HG03460 (cell line): ENCODE results near the gene SHROOM1.
"Not testable (repeated sequence)": the region's sequence is repeated elsewhere in the genome, so short reads cannot be mapped to it uniquely, and the experiment has no call there.

Experiments
- ATAC-seq: cut with Tn5 transposase; IDR thresholded peaks from one replicate; pipeline ENCODE4 v1.9.1; 2021; ENCODE audit not compliant: unreplicated experiment

SHROOM1 gene

DNA sequence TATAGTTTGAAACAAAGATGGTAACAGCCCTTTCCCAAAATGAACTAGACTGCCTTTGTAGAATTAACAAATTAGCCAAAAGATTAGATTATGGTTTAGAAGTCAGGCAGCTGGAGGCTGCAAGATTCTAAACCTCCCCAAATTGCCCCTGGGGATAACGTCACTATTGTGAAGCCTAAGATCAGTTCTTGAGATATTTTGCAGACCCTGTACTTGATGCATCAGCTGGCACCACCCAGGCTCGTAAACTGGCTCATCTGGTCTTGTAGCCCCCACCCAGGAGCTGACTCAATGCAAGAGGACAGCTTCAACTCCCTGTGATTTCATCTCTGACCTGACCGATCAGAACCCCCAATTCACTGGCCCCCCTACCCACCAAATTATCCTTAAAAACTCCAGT, 21.6 kb downstream of the SHROOM1 start:
- ATAC-seq = no peak

DNA sequence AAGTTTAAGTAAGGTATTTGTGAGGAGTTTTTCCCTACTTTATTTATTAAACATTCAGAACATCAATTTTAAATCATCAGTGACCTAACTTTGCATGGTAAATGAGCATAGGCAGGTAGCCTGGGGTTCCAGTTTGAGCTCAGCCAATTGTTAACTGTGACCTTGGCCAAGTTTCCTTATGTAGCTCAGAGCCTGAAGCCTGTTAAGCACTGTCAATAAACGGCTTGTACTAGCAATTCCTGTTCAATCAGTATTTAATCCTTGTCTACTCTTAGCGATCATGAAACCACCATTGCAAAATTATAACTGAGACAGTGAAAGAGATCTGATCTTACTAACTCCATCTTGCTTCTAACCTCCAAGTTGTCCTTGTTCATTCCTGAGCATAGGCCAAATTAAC, 22.0 kb downstream of the SHROOM1 start:
- no peak for ATAC-seq

DNA sequence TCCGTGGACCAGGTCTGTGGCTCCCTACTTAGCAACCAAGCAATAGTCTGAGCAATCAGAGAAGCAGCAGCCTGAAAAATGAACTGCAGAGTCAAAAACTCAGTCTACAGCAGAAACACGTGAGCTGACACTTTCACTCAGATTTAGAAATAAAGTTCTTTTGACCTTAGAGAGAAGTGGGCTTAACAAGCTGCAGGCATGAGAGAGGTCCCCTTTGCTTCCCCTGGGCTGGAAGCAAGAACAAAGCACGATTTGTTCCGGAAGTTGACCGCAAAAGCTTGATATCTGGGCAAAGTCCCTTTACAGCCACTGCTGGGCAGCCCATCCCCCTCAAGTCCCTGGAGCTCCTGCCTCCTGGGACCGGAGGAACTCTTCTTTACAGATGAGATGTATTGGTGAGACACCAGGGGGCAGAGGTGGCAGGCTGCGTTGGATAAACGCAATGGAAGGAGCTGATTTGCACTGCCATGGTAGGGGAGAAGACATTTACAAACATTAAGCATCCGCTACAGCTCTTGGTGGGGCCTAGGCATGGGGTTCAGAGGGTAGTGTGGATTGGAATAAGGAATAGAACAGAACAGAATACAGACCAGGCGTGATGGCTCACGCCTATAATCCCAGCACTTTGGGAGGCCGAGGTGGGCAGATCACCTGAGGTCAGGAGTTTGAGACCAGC, 23.1 kb downstream of the SHROOM1 start:
- ATAC-seq = no peak

DNA sequence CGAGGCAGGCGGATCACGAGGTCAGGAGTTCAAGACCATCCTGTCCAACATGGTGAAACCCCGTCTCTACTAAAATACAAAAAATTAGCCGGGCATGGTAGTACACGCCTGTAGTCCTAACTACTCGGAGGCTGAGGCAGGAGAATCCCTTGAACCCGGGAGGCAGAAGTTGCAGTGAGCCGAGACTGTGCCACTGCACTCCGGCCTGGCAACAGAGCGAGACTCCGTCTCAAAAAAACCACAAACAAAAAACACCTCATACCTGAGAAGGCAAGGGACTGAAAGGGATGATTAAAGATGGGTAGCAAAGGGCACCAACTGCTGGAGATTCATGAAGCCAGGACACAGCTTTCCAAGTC, 23.7 kb downstream of the SHROOM1 start:
- not testable (repeated sequence) for ATAC-seq

DNA sequence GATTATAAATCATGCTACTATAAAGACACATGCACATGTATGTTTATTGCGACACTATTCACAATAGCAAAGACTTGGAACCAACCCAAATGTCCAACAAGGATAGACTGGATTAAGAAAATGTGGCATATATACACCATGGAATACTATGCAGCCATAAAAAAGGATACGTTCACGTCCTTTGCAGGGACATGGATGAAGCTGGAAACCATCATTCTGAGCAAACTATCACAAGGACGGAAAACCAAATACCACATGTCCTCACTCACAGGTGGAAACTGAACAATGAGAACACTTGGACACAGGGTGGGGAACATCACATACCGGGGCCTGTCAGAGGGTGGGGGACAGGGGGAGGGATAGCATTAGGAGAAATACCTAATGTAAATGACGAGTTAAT, 24.6 kb downstream of the SHROOM1 start:
- not testable (repeated sequence) for ATAC-seq

DNA sequence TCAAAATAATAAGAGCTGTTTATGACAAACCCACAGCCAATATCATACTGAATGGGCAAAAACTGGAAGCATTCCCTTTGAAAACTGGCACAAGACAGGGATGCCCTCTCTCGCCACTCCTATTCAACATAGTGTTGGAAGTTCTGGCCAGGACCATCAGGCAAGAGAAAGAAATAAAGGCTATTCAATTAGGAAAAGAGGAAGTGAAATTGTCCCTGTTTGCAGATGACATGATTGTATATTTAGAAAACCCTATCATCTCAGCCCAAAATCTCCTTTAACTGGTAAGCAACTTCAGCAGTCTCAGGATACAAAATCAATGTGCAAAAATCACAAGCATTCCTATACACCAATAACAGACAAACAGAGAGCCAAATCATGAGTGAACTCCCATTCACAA, 26.2 kb downstream of the SHROOM1 start:
- not testable (repeated sequence) for ATAC-seq

DNA sequence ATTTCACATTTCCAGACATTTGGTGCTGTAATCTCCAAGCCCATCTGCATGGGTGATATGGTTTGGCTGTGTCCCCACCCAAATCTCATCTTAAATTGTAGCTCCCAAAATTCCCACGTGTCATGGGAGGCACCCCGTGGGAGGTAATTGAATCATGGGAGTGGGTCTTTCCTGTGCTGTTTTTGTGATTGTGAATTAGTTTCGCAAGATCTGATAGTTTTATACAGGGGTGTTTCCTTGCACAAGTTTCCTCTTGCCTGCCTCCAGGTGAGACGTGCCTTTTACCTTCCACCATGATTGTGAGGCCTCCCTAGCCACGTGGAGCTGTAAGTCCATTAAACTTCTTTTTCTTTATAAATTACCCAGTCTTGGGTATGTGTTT, 27.8 kb downstream of the SHROOM1 start:
- ATAC-seq = not testable (repeated sequence)

DNA sequence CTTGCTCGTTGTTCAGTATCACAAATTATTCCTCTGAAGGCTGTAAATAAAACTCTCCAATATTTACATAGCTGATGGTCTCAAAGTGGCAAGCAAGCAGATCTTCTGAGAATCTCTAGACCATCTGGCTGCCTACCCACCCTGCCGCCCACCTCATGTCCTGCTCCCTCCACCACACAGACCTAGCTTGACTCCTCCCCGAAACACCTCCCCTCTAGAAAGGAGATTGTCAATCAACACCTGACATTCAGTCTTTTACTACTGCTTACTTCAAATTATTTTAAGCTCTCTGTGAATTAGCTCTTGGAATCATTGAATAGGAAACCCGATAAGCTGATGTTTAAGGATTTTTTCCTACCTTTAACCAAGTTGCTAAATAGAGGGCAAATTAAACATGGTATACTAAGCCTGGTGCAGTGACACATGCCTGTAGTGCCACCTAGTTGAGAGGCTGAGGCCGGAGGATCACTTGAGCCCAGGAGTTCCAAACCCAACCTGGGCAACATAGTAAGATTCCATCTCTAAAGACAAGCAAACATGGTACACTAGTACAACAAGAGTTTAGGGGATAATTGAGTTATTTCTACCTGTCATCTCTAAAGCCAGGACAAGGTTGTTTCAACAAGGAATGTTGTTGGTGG, 28.3 kb downstream of the SHROOM1 start:
- ATAC-seq = no peak

DNA sequence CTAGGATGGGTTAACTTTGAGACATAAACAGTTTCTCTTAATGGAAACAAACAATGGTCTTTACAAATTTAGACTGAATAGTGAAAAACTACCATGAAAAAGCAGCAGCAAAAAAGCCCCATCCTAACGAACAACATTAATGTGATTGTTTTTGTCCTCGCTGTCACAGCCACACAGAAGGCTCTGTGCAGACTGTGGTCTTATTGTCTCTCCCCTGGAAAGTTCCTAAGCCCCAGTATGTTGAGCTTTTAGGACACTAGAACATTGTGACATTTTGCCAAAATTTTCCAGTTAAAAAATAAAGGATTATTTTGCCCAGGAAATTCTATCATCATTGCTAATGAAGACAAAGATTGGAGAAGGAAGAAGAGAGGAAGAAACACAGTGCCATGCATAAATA, 29.9 kb downstream of the SHROOM1 start:
- ATAC-seq = no peak

DNA sequence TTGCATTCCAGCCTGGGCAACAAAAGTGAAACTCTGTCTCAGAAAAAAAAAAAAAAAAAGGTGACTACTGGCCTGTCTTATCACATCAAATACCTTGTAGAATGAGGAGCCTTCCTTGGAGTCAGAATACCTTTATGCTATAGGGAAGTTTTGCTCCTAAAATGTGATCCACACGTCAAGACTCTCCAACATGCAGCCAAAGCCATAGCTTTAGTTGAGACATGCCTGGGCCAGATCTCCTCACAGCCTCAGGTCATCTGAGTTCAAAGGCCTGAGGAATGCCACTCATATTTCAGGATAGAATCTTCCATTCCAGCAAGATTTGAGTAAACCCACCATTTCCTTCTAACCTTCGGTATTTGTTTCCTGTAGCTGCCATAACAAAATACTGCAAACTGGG, 31.1 kb downstream of the SHROOM1 start:
- no peak for ATAC-seq

DNA sequence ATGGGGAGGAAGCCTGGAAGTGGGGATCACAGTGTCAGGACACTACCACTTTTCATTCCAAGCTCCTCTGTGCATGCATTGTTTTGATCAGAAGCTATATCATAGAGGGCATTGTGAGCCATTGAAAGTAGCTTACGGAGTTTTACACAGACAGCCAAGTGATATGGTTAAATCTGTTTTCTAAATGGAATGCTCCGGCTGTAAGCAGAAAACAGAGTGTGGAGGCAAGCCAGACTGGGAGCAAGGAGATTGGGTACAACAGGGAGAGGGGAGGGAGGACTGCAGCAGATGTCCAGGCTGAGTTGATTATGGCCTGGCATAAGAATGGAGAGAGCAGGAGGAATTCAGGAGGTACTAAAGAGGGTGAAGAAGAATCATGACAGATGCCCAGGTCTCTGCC, 32.8 kb downstream of the SHROOM1 start:
- ATAC-seq = no peak

DNA sequence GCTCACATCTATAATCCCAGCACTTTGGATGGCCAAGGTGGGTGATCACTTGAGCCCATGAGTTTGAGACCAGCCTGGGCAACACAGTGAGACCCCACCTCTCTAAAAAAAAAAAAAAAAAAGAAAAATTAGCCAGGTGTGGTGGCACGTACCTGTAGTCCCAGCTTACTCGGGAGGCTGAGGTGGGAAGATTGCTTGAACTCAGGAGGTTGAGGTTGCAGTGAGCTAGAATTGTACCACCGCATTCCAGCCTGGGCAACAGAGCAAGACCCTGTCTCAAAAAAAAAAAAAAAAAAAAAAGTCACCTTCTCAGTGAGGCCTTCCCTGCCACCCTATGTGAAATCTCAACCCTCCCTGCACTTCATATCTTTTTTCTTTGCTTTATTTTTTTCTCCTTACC, 39.4 kb downstream of the SHROOM1 start:
- no peak for ATAC-seq

DNA sequence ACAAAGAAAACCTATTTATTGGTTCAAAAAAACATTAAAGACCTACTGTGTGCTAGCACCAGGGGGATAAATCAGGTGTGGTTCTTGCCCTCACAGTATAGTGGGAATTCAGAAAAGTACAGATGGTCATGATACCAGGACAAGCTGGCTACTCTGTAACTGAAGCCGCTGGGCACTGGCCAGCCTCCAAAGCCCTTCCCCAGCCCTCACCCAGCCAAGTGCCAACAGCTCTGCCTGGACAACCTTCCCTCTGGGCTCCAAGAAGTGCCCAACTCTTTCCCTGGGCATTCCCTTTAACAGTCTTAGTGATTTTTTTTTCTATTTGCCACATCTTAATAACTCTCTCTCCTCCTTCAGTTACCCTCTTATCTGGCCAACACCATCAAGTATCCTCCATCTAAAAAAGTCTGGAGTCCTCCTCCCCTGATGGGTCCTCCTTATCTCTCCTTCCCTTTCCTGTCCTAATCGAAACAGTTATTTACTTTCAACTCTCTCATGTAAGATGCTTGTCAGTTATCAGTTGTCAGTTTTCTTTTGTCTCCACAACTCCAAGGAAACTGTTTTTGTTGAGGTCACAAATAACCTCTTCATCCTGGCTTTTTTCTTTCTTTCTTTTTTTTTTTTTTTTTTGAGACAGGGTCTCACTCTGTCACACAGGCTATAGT, 40.1 kb downstream of the SHROOM1 start:
- no peak for ATAC-seq

DNA sequence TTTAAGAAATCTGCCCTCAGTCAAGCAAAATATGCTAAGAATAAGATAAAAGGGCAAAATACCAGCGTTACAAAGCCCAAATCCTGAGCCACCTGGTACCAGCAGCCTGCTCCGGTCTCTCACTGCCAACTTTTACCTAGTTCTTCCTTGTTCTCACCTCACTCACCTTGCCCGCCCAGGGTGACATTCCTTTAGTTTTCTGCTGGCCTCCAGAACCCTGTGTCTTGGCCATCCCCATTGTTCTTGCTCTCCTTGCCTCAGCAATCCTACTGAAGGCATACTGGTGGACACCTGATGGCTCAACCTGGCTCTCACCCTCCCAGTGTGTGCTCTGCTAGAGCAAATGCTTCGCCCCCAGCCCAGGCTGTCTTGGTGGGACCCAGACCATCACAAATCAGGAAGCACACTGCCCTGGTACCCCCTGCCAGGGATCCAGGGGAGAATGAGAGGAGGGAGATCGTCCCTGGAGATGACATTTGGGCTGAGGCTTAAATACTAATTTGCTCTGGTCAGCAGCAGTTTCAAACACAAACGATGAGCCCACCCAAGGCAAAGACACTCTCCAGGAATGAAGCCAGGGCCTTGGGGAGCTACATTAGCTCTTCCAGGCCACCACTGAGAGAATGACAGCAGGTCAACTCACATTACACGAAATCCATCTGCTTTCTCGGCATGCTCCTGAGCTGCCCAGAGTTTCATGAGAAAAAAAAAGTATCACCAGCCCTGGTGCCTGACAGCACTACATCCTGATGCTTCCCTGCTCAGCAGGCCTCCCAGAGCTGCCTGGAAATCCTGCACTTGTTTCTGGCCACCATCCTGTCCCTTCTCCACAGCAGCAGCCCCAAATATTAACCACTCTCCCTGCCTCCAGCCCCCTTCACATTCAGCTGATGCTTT, 41.2 kb downstream of the SHROOM1 start:
- no peak for ATAC-seq

DNA sequence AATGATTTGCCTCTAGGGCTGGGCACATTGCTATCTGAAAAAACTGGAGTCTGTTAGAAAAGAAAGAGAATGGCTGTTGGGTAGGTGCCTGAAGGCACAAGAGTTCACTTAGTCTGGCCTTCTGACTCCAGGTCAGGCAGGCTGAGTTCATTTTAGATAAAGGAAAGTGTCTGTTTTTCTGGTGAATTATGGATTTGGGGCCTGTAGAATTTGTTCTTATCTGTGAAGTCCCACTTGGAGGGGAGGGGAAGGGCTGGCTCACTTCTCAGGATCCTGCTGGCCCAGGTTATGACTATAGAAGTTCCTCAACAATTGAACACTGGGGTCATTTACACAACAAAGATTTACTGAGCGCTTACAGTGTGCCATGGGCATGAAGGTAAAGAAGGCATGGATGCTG, 41.9 kb downstream of the SHROOM1 start:
- ATAC-seq = no peak

DNA sequence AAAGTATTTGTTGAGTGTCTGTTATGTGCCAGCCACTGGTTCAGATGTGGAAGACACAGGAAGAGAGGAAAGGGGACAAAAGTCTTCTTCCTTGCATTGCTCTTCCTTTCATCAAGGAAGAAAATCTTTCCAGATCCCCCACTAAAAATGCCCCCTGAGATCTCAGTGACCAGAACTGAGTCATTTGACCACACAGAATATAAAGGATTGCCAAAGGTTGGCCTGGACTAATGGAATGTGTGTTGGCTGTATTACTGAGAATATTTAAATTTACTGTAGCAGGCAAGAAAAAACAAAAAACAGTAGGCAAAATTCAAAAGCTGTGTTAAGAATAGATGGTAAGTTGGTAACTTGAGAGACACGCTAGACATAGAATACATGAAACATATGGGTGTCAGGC, 43.4 kb downstream of the SHROOM1 start:
- ATAC-seq = no peak

DNA sequence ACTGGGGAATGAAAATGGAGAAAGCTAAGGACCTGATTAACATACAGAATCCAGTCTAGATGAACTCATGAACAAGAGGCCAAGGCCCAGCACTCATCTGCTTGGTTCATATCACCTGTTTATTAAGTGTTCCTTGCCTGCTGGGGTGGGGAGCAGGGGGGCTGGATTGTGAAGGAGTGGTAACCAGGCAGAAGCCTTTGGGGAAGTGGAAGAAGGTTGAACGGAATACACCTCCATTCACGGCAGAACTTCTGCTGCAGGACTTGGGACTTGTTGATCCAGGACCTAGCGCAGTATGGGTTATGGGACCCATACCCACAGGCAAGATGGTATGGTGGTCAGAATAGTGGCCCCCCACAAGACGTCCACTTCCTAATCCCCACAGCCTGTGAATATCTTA, 44.6 kb downstream of the SHROOM1 start:
- ATAC-seq = no peak

DNA sequence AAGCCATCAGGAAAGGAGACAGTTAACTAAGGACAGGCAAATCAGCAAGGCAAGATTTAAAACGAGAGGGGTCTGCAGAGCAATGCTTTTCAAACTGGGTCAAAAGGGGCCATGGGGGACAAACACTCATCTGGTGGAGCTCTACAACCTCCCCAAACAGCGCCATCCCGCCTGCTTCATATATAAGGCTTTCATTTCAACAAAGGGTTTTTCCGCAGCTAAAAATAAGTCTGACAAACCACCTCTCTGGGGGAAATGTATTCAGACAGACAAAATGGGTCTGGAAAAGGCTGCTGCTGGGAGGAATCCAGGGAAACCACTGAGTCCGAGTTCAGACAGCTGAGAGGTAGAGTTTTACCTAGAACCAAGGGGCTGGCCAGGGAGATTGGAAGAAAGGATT, 45.1 kb downstream of the SHROOM1 start:
- ATAC-seq = no peak

DNA sequence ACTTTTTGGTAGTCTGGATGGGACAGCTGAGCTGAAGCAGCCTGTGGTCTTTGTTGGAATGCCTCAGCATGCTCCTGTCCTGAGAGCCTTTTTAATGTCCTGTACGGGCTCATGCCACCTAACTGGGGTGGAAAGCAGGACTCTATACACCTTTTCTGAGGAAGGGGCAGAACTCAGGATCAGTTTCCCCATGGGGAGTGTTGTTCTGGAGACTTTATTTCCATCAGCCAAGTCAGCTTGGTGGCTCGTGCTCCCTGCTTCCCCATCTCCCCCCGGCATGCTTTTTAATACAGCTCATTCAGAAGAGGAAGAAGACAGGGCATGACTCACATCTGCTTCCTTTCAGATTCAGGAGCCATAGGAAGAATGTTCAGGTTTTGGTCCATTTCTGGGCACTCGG, 48.3 kb downstream of the SHROOM1 start:
- no peak for ATAC-seq

DNA sequence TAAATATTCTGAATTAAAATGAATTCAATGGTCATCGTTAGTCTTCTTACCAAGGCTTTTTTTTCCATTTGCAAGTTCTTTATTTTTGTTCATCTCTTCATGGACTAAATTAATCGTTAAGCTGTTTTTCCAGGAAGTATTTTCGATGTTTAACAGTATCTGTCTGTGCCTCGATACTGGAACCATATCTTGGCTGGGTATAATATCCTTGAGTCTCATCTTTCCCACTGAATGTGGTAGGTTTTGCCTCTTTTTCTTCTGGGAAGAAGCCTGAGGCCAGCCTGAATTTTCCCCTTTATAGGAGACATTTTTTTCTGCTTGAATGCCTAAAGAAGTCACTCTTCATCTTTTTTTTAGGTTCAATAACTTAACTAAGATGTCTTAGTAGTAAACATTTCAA, 49.4 kb downstream of the SHROOM1 start:
- ATAC-seq = no peak

DNA sequence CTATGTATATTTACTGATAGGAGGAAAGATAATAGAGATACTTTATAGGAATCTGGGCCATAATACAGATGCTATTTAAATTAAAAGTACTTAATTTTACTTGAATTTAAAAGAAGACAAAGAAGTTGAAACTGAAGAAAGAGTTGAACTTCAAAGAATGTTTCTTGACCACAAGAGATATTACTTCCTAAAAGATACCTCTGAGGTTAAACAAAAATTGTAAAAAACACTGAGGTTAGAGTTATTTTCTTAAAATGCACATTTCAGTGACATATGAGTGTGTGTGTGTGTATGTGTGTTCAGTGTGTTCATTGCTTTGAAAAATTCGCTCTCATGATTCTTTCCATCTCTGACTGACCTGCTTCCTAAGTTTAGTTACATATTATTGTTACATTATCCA, 49.9 kb downstream of the SHROOM1 start:
- ATAC-seq = no peak

DNA sequence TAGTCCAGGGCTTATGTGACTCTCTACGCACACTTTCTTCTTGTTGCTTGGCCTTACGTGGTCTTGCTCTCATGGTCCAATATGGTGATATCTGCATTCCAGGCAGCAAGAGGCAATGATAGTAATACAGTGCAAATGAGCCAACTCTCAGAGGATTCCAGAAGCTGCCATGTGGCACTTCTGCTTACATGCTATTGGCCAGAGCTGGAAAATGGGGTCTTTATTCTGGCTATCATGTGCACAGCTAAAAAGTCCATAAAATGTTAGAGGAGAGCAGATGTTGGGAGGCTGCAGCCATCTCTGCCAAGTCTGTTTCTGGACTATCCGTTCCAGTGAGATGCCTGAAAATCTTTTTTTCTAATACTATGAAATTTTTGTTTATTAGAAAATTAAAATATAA, 50.5 kb downstream of the SHROOM1 start:
- no peak for ATAC-seq
